Thyroid gland (tissue), 4 donors: ENCODE data around the gene RBM39. TPM values are rescaled to one million over a fixed set of nuclear protein-coding genes. Genes with fewer than 3 reads are reported as not detected.
"Not testable (repeated sequence)": the region's sequence is repeated elsewhere in the genome, so short reads cannot be mapped to it uniquely, and the experiment has no call there.

Experiments
- DNase-seq, 2 donors: peaks; one replicate each; pipeline ENCODE4 v3.0.0-alpha.2; 2019
- H3K27ac ChIP-seq, 3 donors: fragments of 200-600 bp; sonication (generic); 1 replicate in 2 of 3; 2 replicates in 1 of 3; pipeline ENCODE4 v1.5.1; 2016 to 2019; ENCODE audit warnings: mild to moderate bottlenecking in 1 of 3, moderate library complexity in 1 of 3
- H3K27me3 ChIP-seq: fragments of 200-600 bp; sonication (generic); one replicate; pipeline ENCODE4 v1.5.1; 2019
- H3K36me3 ChIP-seq, 2 donors: fragments of 200-600 bp; sonication (generic); one replicate each; pipeline ENCODE4 v1.5.1; 2016 to 2019
- H3K4me1 ChIP-seq, 2 donors: fragments of 200-600 bp; sonication (generic); one replicate each; pipeline ENCODE4 v1.5.1; 2017 to 2019
- H3K4me3 ChIP-seq, 3 donors: fragments of 200-600 bp; sonication (generic); replicated peaks in 1 of 3; 1 replicate in 2 of 3; 2 replicates in 1 of 3; pipeline ENCODE4 v1.5.1; 2016; ENCODE audit warnings: mild to moderate bottlenecking in 1 of 3
- H3K9me3 ChIP-seq: fragments of 200-600 bp; sonication (generic); one replicate; pipeline ENCODE4 v1.5.1; 2017
- CTCF ChIP-seq, 6 experiments: fragments of 200-600 bp in 3 of 6; fragments of 450-650 bp in 3 of 6; sonication (generic) in 3 of 6; IDR thresholded peaks; one replicate each; pipeline ENCODE4 v1.5.1; 2016 to 2019; ENCODE audit warnings: antibody characterized with exemption in 6 of 6, mild to moderate bottlenecking in 2 of 6, inconsistent platforms in 1 of 6, moderate library complexity in 1 of 6
- POLR2A ChIP-seq, 2 donors: fragments of 450-650 bp; IDR thresholded peaks; one replicate each; pipeline ENCODE4 v1.6.1; 2017; ENCODE audit warnings: antibody characterized with exemption in 2 of 2, mild to moderate bottlenecking in 2 of 2, moderate library complexity in 1 of 2
- WGBS, 2 donors: methylation state at CpG; one replicate each; pipeline ENCODE4 v1.1.5; 2017; 5-methylcytosine and 5-hydroxymethylcytosine counted together
- intact Hi-C: fragments of 100-400 bp; cut with DNase I; formaldehyde crosslinking; loops from one replicate; pipeline ENCODE4 v1.15.1; 2023
- total RNA-seq, 4 donors: library from RNA; depleted of rRNA; stranded (reverse); fragments of >200 nt; gene quantifications; one replicate each; pipeline ENCODE4 v1.2.3, GENCODE V29; 2016

The RBM39 gene
- total RNA-seq, 4 donors from 2014 or later, result 315 to 475 (median 368) TPM

- Histone ChIP-seq H3K9me3 (no peaks in the 10 kb centered on the region), H3K36me3 (peaks cover 0 to 11% of the 10 kb centered on the region in 2 donors), H3K4me3 (no peak overlapping the region), H3K27ac (no peak overlapping the region), H3K4me1 (peaks cover 4 to 19% of the 10 kb centered on the region in 2 donors), H3K27me3 (no peaks in the 10 kb centered on the region)
- WGBS, 2 donors, result 88 to 94% methylated on average over 4 of the region's 4 CpGs
- intact Hi-C loops, result no loop called here
- TF ChIP-seq POLR2A (IDR thresholded peaks at IDR 0.05) (no peak), CTCF (IDR thresholded peaks at IDR 0.05) (no peak)
- DNase-seq, result no peak
Measured at GRCh38 chr20:35695978-35696377, 46.1 kb downstream of the RBM39 start.

GRCh38 chr20:35695245-35695749, 46.8 kb downstream of the RBM39 start:
- intact Hi-C loops, result no loop called here

DNA sequence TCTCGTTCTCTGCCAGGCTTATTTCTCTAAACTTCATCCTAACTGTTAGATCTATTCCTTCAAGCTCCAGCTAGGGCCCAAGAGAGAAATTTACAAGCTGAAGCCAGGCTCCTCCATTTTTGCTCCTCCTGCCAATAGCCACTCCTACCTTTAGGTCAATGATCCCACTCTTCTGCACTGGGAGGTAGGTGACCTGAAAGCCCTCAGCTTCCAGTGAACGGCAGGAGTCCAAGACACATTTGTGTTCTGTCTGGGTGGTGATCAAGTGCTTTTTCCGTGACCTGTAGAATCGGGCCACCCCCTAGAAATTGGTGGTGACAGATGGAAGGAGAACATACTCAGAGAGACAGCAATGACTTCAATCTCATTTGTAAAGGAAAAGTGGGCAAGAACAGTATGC, 51.8 kb downstream of the RBM39 start:
- WGBS, 2 donors, result 67 to 92% methylated on average over 4 of the region's 4 CpGs

More at GRCh38 chr20:35695245-35695749, 46.8 kb downstream of the RBM39 start:
- Histone ChIP-seq H3K36me3 (peaks cover 0 to 11% of the 10 kb centered on the region in 2 donors), H3K4me3 (no peak overlapping the region), H3K27ac (no peak overlapping the region), H3K4me1 (peaks cover 4 to 17% of the 10 kb centered on the region in 2 donors), H3K9me3 (no peaks in the 10 kb centered on the region), H3K27me3 (no peaks in the 10 kb centered on the region)
- no peak for TF ChIP-seq CTCF (IDR thresholded peaks at IDR 0.05)
- TF ChIP-seq POLR2A (IDR thresholded peaks at IDR 0.05), result no peak
- no peak for DNase-seq
- 78 to 93% methylated on average over 2 of the region's 2 CpGs for WGBS, 2 donors

GRCh38 chr20:35686872-35687271, 55.2 kb downstream of the RBM39 start:
- intact Hi-C loops, H3K4me1 ChIP-seq, H3K9me3 ChIP-seq, H3K27ac ChIP-seq, H3K4me3 ChIP-seq, DNase-seq, H3K27me3 ChIP-seq: not testable (repeated sequence)
- peaks cover 13 to 24% of the 10 kb centered on the region in 2 donors for H3K36me3 ChIP-seq
- 93 to 95% methylated on average over 11 of the region's 11 CpGs for WGBS, 2 donors

More for the DNA sequence above, 51.8 kb downstream of the RBM39 start:
- Histone ChIP-seq H3K9me3 (no peaks in the 10 kb centered on the region), H3K4me1 (no peaks in the 10 kb centered on the region), H3K36me3 (peaks cover 13 to 28% of the 10 kb centered on the region in 2 donors), H3K4me3 (no peak overlapping the region), H3K27me3 (no peaks in the 10 kb centered on the region), H3K27ac (no peak overlapping the region)
- TF ChIP-seq CTCF (IDR thresholded peaks at IDR 0.05) (no peak), POLR2A (IDR thresholded peaks at IDR 0.05) (no peak)
- intact Hi-C loops, result no loop called here
- no peak for DNase-seq

DNA sequence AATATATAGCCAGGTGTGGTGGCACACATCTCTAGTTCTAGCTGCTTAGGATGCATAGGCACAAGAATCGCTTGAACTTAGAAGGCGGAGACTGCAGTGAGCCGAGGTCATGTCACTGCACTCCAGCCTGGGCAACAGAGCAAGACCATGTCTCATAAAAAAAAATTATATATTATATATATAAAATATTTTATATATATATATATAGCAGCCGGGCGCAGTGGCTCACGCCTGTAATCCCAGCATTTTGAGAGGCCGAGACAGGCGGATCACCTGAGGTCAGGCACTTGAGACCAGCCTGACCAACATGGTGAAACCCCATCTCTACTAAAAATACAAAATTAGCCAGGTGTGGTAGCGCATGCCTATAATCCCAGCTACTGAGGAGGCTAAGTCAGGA, 56.7 kb downstream of the RBM39 start:
- H3K27me3 ChIP-seq, H3K9me3 ChIP-seq, H3K27ac ChIP-seq, H3K4me3 ChIP-seq, H3K4me1 ChIP-seq, DNase-seq, intact Hi-C loops: not testable (repeated sequence)
- WGBS, 2 donors, result 96 to 97% methylated on average over 9 of the region's 9 CpGs
- peaks cover 13 to 24% of the 10 kb centered on the region in 2 donors for H3K36me3 ChIP-seq

DNA sequence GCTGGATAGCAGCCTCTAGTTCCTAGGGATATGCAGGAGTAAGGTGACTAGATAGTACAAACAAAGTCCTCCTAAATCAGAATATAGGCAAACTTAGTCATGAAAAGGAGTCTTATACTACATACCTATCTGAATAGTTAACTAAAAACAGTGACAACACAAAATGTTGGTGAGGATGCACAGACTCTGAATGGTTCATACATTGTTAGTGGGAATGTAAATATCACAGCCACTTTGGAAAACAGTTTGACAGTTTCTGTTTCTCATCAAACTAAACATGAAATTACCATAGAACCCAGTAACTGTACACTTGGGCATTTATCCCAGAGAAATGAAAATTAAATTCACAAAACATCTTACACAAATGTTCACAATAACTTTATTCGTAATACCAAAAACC, 60.1 kb downstream of the RBM39 start:
- no peak overlapping the region for H3K4me3 ChIP-seq
- WGBS, 2 donors, result 0 to 94% methylated on average over 1 of the region's 1 CpG
- no peaks in the 10 kb centered on the region for H3K27me3 ChIP-seq
- TF ChIP-seq POLR2A (IDR thresholded peaks at IDR 0.05) (no peak), CTCF (IDR thresholded peaks at IDR 0.05) (no peak)
- peaks cover 0 to 9% of the 10 kb centered on the region in 2 donors for H3K36me3 ChIP-seq
- H3K9me3 ChIP-seq, result no peaks in the 10 kb centered on the region
- H3K27ac ChIP-seq, result no peak overlapping the region
- intact Hi-C loops, result no loop called here
- no peaks in the 10 kb centered on the region for H3K4me1 ChIP-seq
- no peak for DNase-seq
